GM20000 (cell line): ENCODE results near the gene TGIF1.

Experiments used
- DNase-seq: peaks from one replicate; pipeline ENCODE4 v3.0.0; 2012; ENCODE audit warnings: low spot score
- TF ChIP-seq, protein P1 (sequence below): IDR thresholded peaks from 2 replicates; pipeline ENCODE4 v1.5.1; 2012; ENCODE audit warnings: mild to moderate bottlenecking, control low read depth; ENCODE audit errors: extremely low read depth, missing control alignments

Gene TGIF1

DNA sequence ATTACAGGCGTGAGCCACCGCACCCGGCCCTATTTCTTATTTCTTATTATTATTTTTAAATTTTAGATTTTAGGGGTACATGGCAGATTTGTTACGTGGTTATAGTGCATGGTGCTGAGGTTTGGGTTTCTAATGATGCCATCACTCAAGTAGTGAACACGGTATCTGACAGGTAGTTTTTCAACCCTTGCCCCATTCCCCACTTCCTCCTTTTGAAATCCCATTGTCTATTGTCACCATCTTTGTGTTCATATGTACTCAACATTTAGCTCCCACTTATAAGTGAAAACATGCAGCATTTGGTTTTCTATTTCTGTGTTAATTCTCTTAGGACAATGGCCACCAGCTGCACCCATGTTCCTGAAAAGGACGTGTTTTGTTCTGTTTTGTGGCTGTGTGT lies 39.5 kb downstream of the TGIF1 start:
- TF ChIP-seq, protein P1, sequence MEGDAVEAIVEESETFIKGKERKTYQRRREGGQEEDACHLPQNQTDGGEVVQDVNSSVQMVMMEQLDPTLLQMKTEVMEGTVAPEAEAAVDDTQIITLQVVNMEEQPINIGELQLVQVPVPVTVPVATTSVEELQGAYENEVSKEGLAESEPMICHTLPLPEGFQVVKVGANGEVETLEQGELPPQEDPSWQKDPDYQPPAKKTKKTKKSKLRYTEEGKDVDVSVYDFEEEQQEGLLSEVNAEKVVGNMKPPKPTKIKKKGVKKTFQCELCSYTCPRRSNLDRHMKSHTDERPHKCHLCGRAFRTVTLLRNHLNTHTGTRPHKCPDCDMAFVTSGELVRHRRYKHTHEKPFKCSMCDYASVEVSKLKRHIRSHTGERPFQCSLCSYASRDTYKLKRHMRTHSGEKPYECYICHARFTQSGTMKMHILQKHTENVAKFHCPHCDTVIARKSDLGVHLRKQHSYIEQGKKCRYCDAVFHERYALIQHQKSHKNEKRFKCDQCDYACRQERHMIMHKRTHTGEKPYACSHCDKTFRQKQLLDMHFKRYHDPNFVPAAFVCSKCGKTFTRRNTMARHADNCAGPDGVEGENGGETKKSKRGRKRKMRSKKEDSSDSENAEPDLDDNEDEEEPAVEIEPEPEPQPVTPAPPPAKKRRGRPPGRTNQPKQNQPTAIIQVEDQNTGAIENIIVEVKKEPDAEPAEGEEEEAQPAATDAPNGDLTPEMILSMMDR, result no peak
- DNase-seq, result no peak

DNA sequence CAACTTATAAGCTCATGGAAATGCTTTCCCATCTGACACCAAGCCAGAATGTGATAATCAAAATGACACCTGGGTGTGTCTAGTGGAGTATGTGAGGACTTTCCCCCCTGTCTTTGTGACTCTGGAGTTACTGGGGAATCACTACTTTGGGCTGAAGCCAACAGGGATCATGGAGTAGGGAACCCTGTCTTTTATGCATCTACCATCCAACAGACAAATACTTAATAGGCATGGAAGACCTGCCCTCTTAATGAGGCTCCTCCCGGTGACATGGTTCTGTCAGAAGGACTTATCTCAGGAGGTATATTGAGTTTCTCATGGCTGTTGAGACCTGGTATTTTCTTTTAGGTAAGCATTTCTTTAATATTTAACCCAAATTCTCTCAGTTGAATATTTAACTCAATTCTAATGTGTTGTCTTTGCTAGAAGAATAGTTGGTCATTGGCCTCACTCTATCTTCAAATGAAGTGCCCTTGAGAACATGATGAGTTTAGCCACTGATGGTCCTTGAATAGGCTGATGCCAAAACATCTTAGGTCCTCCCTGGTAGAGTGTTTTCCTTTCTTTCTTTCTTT lies 42.1 kb downstream of the TGIF1 start:
- TF ChIP-seq, protein P1, result no peak

DNA sequence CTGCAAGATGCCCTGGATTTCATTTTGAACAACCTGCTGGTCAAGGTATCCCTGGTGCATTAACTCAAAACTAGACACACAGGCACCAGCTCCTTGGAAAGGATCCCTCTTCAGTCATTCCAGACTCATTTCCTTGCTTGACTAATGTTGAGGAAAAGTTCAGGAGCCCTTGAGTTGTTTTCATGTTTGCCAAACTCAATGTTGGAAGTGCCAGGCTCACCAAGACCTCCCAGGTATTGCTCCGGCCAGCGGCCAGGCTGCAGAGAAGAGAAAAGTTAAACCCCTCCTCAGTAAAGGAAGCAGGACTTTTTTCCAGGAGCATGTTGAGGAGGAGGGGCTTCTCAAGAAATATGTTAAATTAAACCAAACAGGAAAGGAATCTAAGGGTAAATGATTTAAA lies 42.7 kb downstream of the TGIF1 start:
- TF ChIP-seq, protein P1, result no peak
- DNase-seq, result no peak

More for the DNA sequence above, 42.1 kb downstream of the TGIF1 start:
- DNase-seq, result no peak

DNA sequence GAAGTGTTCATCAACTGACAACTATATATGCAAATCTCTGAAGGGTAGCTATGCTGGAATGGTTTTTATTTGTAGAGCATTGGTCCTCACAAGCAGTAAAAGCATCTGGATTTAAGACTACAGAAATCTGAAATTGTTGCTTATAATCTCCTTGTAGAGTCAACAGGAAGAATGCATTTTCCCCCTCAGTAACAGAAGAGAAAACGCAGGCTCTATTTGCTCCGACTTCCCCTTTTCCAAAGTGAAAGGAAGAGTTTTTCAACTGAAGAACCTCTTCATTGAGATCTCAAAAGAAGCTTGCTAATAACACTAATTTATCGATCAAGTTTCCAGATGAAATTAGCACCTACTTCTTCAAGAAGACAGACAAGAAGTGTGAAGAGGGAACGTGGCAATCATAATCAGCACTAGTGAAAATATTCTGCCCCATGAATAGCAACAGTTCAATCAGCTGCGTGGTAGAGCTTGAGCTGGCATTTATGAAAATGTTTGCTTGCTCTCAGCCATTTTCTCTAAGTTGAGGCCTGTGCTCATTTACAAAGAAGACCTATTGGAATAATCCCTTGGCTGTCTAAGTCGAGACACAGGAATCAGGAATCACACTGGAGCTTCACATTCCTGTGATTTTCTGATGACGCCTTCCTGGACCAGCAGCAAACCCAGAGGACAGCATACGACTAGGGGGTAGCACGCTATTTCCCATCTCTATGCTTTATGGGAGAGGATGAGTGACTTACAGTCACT lies 43.7 kb downstream of the TGIF1 start:
- TF ChIP-seq, protein P1, result no peak
- no peak for DNase-seq

DNA sequence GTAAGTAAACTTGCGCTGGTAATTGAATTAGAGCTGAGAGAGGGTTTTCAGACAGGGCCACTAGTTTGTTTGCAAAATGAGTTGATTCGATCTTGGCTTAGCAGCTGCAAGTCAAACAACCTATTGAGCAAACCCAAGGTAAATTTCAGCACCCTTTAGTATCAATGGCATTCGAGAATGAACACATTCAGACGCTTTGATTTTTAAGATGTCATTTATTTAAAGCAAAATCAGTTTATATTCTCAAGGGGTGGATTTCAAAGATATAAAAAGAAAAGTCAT lies 44.2 kb downstream of the TGIF1 start:
- TF ChIP-seq, protein P1, result no peak
- DNase-seq, result no peak

DNA sequence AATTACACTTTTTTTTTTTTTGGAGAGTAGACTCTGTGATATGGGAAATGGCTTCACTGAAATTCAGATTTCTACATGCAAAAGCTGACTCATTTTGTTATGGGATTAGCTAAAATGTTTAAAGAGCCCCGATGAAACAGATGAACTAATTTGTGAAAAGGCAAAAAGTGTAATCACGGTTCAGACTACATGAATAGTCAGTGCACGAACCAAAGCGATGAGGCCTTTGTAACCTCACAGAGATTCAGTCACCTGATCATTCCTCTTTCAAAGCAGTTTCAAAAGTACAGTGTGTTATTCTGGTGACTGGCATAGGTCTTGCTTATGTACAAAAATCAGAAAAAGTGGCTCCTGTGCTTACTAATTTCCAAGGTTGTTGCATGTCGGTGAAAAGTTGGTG lies 44.6 kb downstream of the TGIF1 start:
- TF ChIP-seq, protein P1, result no peak
- DNase-seq, result no peak

DNA sequence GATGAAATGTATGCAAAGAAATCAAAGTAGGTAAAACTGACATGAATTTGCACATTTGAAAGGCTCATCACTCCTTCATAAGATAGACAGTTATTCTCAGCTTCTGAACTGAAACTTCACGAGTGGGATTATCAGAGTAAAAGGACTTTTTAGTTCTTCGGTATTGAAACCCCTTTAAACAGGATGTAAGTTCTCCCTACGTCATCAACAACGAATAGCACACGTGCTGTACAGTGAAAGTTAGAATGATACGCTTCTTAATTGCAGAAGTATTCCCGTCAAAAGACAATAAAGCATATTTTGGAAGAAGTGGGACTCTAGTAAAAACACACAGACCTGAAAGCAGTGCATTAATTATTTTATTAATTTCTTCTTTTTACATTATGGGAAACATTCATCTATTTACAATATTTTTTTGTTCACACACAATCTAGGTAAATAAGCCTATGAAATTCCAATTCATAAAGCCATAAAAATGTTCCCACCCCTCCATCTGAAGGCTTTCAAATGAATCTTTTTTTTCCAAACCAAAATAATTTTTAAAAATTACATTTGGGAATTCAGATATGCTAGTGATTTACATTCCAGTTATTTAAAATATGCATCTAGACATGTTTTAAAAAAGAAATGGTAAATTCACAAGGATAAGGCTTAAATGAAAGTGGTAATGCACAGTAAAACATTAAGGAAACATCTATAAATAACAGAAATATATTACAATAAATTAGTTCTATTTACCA lies 45.9 kb downstream of the TGIF1 start:
- DNase-seq, result no peak
- TF ChIP-seq, protein P1, result no peak
